IPS-18c (cell line): ENCODE data around the gene DGUOK.

Experiments
- H3K4me3 ChIP-seq: 2 replicates; pipeline ENCODE4 v1.7.0; 2013; ENCODE audit warnings: low read depth, mild to moderate bottlenecking, low read length, moderate library complexity; ENCODE audit not compliant: insufficient read depth
- H3K9me3 ChIP-seq: one replicate; pipeline ENCODE4 v1.6.1; 2013; ENCODE audit warnings: mild to moderate bottlenecking, low read length, moderate library complexity; ENCODE audit not compliant: control insufficient read depth, insufficient read depth

The DGUOK gene

DNA sequence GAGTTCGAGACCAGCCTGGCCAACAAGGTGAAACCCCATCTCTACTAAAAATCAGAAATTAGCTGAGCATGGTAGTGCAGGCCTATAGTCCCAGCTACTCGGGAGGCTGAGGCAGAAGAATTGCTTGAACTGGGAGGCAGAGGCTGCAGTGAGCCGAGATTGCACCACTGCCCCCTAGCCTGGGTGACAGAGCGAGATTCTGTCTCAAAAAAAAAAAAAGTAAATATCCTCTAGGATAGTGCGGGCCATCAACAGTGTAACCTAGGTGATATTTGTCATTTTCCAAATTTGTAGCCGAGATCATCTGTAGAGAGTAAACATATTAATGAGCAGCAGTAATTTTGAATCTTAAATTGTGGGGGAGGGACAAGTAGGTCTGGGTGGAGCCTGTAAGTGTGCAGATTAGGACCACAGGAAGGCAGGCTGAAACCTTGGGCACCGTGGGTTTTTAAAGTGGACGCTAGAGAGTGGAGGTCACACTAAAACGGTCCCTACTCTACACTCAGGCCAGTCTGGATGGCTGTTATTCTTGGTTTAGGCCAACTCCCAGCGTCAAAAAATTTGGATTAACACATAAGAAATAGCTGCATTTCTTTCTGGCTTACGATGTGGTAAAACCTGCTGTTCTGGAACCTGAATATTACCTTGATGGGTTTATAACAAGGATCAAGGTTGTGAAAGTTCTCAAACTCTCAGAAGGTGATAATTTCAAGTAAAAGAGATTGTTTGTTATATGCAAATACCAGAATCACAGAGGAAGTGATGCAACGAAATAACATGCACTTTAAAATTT, 35.3 kb downstream of the DGUOK start:
- H3K4me3 ChIP-seq, result no peak overlapping the region

GRCh38 chr2:73962798-73963197, 36.1 kb downstream of the DGUOK start:
- H3K4me3 ChIP-seq, result no peak overlapping the region
- H3K9me3 ChIP-seq, result no peaks in the 10 kb centered on the region

More for the DNA sequence above, 35.3 kb downstream of the DGUOK start:
- H3K9me3 ChIP-seq, result no peaks in the 10 kb centered on the region

- no peak overlapping the region for H3K4me3 ChIP-seq
- no peaks in the 10 kb centered on the region for H3K9me3 ChIP-seq
Observed at GRCh38 chr2:73963385-73964120, 36.9 kb downstream of the DGUOK start.

DNA sequence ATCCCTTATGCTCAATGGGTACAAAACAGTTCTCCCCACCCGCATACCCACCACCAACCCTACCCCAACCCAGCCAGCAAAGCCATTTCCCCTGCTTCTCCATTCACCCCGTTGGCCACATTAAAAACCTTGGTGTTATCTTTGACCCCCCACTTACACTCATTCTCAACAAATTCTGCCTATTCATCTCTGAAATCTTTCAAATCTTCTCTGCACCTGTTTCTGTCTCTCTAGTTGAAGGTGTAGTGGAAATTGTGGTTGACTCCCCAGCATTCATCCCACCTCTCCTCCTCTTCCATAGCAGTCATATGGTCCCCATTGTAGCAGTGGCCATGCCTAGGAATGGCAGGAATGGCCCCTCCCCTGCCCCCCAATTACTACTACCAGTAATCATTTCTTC, 37.5 kb downstream of the DGUOK start:
- no peak overlapping the region for H3K4me3 ChIP-seq
- H3K9me3 ChIP-seq, result no peaks in the 10 kb centered on the region

DNA sequence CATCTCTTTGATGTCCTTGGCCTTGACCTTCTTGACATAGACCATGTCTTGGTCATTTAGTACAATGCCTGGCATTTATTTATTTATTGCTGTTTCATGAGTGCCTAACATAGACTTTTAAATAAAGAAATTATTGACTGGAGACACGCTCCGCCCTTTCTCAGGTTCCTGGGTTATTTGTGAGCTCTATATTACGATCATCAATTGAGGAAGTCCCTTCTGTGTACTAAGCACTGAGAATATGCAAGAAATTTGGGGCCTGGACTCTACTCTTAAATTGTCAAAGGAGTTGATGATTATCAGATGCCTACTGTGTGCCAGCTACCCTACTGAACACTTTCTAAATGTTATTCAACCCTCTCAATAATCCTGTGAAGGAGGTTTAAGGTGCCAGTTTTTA, 38.4 kb downstream of the DGUOK start:
- Histone ChIP-seq H3K4me3 (no peak overlapping the region), H3K9me3 (no peaks in the 10 kb centered on the region)

DNA sequence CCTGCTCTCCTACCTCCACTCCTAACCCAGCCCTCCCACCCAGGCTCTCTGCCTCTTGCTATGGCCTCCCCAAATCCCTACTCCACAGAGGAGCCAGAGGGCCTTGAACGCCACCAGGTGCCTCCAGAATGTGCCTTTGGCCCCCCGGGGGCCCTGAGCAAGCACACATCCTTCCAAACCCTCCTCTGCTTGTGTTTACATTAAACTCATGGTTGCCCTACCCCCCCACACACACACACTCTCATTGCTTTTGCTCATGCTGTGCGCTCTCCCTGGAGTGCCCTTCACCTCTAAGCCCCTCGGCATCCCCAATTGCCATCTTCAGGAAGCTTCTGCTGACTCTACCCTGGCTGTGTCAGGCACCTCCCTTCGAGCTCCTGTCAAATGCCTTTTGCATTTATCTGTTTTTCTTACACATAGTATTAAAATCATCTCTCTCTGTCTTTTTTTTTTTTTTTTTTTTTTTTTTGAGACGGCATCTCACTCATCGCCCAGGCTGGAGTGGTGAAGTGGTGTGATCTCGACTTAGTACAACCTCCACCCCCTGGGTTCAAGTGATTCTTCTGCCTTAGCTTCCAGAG, 41.8 kb downstream of the DGUOK start:
- no peaks in the 10 kb centered on the region for H3K9me3 ChIP-seq

DNA sequence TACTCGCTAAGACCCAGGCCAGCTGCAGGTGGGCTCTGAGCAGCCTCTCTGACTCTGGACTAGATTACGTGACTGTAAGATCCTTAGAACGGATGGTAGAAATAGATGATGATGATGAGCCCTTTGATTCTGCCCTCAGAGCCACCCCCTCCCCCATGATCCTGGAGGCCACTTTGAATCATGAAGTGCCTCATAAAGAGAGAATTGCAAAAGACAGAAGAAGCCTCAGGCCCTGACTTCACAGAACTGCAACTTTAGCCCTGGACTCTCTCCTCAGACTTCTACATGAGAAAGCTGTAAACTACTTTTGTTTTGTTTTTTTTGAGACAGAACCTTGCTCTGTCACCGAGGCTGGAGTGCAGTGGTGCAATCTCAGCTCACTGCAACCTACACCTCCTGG, 42.7 kb downstream of the DGUOK start:
- H3K4me3 ChIP-seq, result no peak overlapping the region
- no peaks in the 10 kb centered on the region for H3K9me3 ChIP-seq

More for the DNA sequence above, 41.8 kb downstream of the DGUOK start:
- no peak overlapping the region for H3K4me3 ChIP-seq

DNA sequence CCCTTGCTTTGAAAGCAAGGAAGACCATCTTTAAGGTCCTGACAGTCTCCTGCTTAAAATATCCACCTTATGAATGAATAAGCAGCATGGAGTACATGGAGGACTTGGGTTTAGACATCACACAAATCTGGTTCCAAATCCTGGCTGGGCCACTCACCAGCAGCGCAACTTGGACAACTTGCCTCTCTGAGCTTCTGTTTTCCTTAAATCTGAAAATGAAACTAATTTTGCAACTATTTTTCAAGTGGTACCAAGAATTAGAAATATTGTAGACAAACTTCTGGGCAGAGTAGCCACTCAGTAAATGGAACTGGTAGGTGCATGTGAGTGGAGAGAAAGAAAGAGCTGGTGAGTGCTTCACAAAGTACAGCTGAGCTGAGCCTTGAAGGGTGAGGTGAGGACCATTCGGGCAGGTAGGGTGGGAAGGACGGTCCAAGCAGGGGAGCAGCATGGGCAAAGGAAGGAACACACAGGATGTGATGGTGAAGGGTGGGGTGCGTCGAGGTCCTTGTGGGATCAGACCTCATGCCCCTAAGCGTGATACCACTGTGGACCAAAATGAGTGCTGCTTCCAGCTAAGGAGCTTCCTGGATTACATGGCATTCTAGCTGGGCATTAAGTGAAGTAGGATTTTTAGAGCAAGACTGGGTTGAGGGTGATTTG, 43.6 kb downstream of the DGUOK start:
- no peak overlapping the region for H3K4me3 ChIP-seq
- H3K9me3 ChIP-seq, result no peaks in the 10 kb centered on the region

DNA sequence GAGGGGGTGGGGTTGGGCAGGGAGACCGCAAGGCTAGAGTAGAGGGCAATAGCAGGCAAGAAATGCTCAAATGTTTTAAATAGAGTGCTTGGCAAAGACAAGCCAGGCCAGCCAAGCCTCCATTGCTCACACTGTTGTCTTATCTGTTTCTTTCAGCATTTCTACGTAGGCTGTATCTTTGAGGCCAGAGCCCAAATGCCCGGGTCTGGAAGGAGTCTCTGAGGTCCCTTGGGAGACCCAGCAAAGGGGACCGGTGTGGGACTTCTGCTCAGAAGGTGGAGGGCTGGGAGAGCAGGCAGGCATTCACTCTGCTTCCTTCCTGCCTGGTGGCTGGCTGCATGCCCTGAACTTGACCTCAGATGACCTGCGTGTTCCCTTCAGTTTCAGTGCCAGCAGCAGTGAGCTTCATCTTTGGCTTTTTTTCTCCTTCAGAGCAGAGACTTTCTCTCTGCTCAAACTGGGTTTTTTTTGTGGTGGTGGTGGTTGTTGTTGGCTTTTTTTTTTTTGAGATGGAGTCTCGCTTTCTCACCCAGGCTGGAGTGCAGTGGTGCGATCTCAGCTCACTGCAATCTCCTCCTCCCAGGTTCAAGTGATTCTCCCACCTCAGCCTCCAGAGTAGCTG, 44.3 kb downstream of the DGUOK start:
- H3K9me3 ChIP-seq, result no peaks in the 10 kb centered on the region
- no peak overlapping the region for H3K4me3 ChIP-seq

GRCh38 chr2:73971722-73972121, 45.0 kb downstream of the DGUOK start:
- no peak overlapping the region for H3K4me3 ChIP-seq
- no peaks in the 10 kb centered on the region for H3K9me3 ChIP-seq

GRCh38 chr2:73972846-73973245, 46.2 kb downstream of the DGUOK start:
- H3K4me3 ChIP-seq, result no peak overlapping the region
- no peaks in the 10 kb centered on the region for H3K9me3 ChIP-seq

DNA sequence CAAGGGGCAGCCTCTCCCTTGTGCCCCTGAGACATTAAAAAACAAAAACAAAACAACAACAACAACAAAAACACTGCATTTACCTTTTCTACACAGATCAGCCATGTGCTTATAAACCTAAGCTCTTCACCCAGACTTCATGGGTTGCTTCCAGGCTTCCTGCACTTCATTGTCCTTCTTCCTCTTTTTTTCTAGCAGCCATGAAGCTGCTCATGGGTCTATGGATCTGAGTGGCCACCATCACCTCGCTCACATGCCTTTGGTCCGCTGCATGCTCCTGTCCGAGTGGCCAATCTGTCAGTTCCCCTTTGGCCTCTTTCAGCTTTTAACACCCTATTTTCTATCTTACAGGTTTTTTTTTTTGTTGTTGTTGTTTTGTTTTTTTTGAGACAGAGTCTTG, 49.1 kb downstream of the DGUOK start:
- no peak overlapping the region for H3K4me3 ChIP-seq
- no peaks in the 10 kb centered on the region for H3K9me3 ChIP-seq

GRCh38 chr2:73976803-73977202, 50.1 kb downstream of the DGUOK start:
- Histone ChIP-seq H3K9me3 (no peaks in the 10 kb centered on the region), H3K4me3 (no peak overlapping the region)

GRCh38 chr2:73977466-73977865, 50.8 kb downstream of the DGUOK start:
- no peaks in the 10 kb centered on the region for H3K9me3 ChIP-seq
- no peak overlapping the region for H3K4me3 ChIP-seq

DNA sequence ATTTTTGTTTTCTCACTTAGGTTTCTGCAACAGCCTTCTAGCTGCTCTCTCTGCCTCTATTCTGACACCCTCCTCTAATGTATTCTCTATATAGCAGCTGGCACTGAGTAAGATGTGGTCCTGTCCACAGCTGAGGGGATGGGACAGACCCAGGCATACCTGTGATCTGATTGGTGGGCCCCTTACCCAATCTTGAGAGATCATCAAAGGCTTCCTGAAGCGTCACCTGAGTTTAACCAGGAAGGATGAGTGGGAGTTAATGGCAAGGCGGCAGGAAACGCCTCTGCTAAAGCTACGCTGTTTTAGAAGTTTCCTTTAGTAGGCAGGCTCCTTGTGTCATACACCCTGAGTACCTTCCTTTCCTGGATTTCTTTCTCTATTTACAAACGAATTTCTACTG, 52.3 kb downstream of the DGUOK start:
- H3K4me3 ChIP-seq, result no peak overlapping the region
- H3K9me3 ChIP-seq, result no peaks in the 10 kb centered on the region

- Histone ChIP-seq H3K9me3 (no peaks in the 10 kb centered on the region), H3K4me3 (no peak overlapping the region)
Observed at GRCh38 chr2:73979686-73980085, 53.0 kb downstream of the DGUOK start.

GRCh38 chr2:73980566-73980965, 53.9 kb downstream of the DGUOK start:
- H3K9me3 ChIP-seq, result no peaks in the 10 kb centered on the region
- H3K4me3 ChIP-seq, result no peak overlapping the region; the same call in 1 of the 2 replicates
